GM19328 (cell line): ENCODE measurements around the gene CCDC116.
"Not testable (repeated sequence)": the region's sequence is repeated elsewhere in the genome, so short reads cannot be mapped to it uniquely, and the experiment has no call there.

Experiments used
- ATAC-seq: cut with Tn5 transposase; IDR thresholded peaks from one replicate; pipeline ENCODE4 v1.9.1; 2021; ENCODE audit warnings: mild to moderate bottlenecking, moderate library complexity; ENCODE audit not compliant: unreplicated experiment

CCDC116 gene

GRCh38 chr22:21606775-21607174, 25.8 kb upstream of the CCDC116 start:
- no peak for ATAC-seq

DNA sequence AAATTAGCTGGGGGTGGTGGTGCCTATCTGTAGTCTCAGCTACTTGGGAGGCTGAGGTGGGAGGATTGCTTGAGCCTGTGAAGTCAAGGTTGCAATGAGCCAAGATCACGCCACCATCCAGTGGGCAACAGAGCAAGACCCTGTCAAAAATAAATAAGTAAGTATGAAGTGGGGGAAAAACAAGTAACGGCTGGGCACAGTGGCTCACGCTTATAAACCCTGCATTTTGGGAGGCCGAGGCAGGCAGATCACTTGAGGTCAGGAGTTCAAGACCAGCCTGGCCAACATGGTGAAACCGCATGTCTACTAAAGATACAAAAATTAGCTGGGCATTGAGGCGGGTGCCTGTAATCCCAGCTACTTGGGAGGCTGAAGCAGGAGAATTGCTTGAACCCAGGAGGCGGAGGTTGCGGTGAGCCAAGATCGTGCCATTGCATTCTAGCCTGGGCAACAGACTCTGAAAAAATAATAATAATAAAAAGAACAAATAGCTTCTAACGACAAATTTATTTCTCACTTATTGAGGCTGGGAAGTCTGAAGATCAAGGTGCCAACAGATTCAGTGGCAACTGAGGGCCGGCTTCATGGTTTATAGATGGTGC, 22.9 kb upstream of the CCDC116 start:
- not testable (repeated sequence) for ATAC-seq

DNA sequence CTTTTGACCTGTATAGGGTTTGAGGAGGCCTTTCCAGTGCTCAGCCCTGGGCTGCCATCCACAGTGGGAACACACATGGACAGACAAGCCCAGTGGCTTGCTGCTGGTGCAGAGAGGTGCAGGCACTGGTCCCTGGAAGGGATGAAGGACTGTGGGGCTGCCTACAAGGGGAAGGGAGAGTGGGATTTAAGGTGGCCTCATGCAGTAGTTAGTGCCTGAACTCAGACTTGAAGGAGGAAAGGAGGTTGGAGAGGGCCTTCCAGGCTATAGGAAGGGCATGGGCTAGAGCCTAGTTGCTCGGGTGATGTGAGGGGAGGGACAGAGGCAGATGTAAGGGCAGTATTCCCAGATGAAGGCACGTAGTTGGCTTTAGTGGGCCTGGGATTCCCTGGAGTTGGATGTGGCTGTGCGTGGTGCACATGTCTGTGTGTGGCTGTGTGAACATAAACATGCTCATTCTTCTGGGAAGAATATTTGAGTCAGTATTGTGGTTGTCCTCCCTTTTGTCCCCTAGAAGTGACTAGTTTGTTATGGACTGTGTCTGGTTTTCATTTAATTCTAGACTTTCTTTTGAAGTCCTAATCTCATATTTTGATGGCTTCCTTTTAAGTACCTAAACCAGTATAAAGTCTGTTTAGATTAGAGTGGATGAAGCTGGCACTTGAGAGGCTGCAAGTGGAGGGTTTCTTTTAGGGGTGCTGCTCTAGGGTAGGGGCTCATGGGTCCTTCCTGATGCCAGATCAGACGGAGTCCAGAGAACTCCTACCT, 21.2 kb upstream of the CCDC116 start:
- no peak for ATAC-seq

DNA sequence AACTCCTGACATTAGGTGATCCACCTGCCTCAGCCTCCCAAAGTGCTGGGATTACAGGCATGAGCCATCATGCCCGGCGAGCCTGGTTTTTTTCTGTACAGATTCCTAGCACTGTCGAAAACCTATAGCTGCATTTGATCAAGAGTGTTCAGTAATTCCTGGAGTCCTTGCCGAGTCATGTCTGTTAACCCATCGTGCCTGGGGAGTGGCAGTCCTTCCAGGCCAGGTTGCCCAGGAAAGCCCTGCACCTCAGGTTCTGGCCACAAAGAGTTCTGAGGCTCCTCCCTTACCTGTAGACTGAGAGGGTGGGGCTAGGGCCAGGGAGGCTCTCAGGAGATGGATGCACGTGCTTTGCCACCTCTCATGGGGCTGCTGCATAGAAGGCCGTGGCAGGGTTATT, 19.7 kb upstream of the CCDC116 start:
- no peak for ATAC-seq

GRCh38 chr22:21613553-21614233, 18.9 kb upstream of the CCDC116 start:
- ATAC-seq: no peak

DNA sequence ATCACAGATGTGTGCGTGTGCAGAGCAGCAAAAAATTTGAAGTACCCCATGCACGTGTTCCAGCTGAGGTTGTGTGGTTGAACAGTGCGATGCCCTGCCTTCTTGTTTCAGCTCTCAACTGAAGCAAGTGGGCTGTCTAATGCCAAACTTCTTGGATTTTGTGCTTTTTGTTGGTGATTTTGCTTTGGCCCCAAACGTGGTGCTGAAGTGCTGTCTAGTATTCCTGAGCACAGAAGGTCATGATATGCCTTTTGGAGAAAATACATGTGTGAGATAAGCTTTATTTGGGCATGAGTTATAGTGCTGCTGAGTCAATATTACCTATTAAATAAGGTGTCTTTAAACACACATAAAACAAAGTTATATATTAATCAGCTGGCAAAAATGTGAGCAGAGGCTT, 16.8 kb upstream of the CCDC116 start:
- no peak for ATAC-seq

- not testable (repeated sequence) for ATAC-seq
These were observed 15.2 kb upstream of the CCDC116 start for GRCh38 chr22:21617337-21617736.

DNA sequence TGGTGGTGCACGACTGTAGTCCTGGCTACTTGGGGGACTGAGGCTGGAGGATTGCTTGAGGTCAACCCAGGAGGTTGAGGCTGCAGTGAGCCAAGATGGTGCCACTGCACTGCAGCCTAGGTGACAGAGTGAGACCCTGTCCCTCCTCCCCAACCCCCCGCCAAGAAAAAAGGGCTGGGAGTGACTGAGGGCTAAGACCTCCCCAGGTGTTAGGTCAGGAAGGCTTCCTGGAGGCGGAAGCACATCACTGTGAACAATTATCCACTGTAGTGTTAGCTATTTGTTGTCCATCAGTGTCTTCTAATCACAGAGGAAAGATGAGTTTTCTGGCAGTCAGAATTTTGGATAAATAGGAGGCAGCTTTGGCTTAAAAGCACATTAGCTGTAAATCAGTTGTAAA, 11.5 kb upstream of the CCDC116 start:
- ATAC-seq: no peak

DNA sequence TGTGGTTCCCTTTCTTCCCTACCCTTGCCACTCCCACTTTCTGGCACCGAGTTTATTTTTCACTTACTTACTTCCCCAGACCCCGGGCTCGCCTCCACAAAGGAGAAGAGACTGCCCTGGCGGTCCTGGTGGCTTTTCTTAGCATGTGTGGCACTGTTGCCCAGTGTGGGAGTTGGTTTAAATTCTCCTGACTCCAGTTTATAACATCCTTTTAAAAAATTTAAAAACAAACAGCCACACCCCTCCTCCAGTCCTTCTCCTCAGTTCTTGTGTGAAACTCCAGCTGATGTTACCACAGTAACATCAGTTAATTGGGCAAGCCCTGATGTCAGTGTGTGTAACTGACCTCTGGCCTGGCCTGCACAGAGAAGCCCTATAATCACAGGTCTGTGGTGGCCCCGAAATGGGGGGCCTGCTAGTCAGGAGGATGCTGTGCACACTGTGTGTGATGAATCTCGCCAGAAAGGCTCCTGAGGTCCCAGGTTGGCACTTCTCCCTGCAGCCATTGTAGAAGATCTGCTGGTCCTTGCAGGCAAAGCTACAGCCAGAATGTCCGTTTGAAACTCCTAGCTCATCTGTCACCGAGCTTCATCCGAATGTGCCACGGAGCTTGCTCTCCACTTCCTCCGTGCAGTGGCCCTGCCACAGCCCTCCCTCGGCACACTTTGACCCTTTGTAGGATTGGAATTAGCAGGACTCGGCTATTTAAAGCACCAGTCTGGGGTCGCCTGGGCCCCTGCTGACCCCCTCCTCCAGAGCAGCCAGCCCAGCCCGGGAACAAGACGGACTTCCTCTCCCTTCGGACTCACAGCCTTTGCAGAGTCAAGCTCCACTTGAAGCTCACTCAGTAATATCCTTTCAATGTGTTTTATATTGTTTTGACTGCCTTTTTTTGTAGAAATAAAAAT, 10.3 kb upstream of the CCDC116 start:
- no peak for ATAC-seq

DNA sequence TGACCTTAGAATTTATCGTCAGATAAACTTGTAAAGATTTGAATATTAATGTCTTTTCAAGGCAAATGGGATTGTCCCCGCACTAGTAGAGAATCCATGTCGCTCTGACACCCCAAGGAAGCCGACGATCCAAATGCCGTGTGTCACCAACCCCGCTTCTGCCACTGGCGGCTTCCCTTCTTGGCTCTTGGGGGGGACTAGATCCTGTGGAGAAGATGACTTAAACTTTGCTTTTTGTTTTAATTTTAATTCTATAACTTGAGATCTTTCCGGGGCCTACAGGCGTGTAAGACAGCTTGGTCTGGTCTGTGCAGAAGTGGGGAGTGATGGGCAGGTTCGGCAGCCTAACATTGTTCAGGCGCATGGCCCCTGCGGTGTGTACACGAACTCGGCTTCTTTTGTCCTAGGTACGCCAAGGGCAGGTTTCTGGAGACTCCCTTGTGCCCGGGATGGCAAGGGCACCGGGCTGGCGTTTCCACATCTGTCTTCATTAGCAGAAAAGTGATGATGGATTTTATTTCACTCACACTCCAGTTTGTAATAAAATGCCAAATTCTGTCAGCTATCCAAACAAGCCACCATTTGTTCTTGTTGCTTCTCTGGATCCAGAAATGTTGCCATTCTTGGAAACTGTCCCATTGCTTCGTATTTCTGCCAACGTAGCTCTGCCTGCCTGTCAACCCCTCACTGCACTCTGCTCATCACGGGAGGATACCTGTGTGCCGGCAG, 9.5 kb upstream of the CCDC116 start:
- ATAC-seq: no peak

DNA sequence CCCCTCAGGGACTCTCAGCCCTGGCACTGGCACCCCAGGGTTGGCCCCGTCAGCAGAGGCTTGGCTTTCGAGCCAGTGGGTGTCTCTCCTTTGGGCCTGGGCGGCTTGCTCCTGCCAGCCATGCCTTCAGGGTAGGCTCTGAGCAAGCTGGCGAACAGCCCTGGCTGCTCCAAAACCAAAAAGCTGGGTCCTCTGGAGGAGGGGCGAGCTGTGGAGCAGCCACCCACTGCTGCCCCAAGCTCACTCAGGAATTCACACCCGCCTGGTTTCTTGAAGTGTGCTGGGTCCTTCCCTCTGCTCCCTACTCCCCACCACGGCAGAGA, 9.0 kb upstream of the CCDC116 start:
- no peak for ATAC-seq

GRCh38 chr22:21624120-21624879, 8.3 kb upstream of the CCDC116 start:
- no peak for ATAC-seq

GRCh38 chr22:21624880-21625791, 7.4 kb upstream of the CCDC116 start:
- no peak for ATAC-seq

DNA sequence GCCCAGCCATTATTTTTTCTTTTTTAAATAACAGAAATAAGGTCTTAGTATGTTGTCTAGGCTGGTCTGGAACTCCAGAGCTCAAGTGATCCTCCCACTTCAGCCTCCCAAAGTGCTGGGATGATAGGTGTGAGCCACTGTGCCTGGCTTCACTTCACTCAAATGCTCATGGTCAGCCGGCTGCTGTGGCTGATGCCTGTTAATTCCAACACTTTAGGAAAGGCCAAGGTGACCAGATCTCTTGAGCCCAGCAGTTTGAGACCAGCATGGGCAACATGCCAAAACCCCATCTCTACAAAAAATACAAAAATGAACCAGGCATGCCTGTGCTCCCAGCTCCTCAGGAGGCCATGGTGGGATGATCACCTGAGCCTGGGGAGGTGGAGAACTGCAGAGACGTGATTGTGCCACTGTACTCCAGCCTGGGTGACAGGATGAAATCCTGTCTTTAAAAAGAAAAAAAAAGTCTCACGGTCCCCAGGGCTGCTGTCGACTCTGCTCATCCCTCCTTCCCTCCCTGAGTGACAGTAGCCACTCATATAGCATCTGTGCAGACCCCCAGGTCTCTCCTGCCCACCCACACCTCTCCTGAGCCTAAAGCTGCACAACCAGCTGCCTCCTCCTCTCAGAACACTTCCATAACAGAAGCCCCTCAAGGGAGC, 6.4 kb upstream of the CCDC116 start:
- ATAC-seq: no peak

- no peak for ATAC-seq
These were observed 5.7 kb upstream of the CCDC116 start for GRCh38 chr22:21626735-21627469.

DNA sequence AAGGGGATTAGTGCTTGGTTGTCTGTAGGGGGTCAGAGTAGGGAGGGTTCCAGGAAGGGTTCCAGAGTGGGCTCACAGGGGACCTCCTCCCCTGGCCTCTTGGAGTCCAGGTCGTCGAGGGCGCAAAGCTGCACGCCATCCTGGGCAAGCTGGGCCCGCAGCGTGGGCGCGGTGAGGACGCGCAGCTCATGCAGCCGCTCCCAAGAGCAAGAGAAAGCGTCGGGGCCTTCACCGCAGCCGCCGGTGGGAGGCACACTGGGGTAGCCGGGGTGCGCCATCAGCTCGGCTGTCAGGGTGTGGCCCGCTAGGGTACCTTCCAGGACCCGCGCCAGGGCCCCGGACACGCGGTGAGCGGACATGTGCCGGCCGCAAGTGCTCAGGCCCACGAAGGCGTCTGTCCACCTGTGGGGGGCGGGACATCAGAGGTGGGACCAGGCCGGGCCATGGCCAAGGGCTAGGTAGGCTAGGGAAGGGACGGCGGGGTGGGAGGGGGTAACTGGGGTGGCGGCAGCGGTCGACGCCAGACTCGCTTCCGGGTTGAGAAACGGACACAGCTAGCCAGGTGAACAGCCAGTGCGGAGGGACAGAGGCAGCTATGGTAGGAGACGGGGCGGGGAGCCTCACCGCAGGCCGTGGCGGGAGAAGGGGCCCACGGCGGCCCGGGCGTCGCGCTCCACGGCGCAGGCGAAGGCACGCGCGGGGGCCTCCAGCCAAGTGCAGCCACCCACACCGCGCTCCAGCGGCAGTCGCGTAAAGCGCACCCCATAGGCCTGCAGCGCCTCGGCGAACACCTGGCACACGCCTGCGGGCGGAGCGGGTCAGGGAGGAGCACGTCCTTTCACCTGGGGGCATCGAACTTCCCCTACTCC, 3.9 kb upstream of the CCDC116 start:
- ATAC-seq: no peak
